ENCODE results near the gene GPC6.

- TF ChIP-seq CTCF (IDR thresholded peaks at IDR 0.05): no peak
- TF ChIP-seq POLR2A (IDR thresholded peaks at IDR 0.05; ENCODE audit: low read length): no peak
- no peak for TF ChIP-seq SREBF2 (IDR thresholded peaks at IDR 0.05)
- TF ChIP-seq CEBPB (IDR thresholded peaks at IDR 0.05): no peak
- no peak for TF ChIP-seq HEYL (CRISPR knock-in tag; IDR thresholded peaks at IDR 0.05)
- no peak for TF ChIP-seq TP53 (CRISPR knock-in tag; IDR thresholded peaks at IDR 0.05)
- TF ChIP-seq CHD4 (IDR thresholded peaks at IDR 0.05; ENCODE audit: borderline replicate concordance): no peak
These were observed 303.4 kb downstream of the GPC6 start for GRCh38 chr13:93529961-93530360.

Measured in A549 (cell line).